Measurements from ENCODE around the gene PLLP.

PLLP gene

GRCh38 chr16:57263541-57264351 lies 20.7 kb downstream of the PLLP start:
- no peak for DNase-seq (ENCODE audit: low spot score)
- in situ Hi-C loops (cut with MboI; ENCODE audit: low pct_unique_long_range_greater_than_20kb, low sequenced_read_pairs, unreplicated experiment): no loop called here

GRCh38 chr16:57262841-57263540 lies 21.5 kb downstream of the PLLP start:
- TF ChIP-seq CTCF (IDR thresholded peaks at IDR 0.05; ENCODE audit: extremely low read depth, insufficient read depth, missing control alignments): no peak
- in situ Hi-C loops (cut with MboI; ENCODE audit: low pct_unique_long_range_greater_than_20kb, low sequenced_read_pairs, unreplicated experiment): no loop called here
- DNase-seq (ENCODE audit: low spot score): no peak

More at GRCh38 chr16:57263541-57264351, 20.7 kb downstream of the PLLP start:
- no peak for TF ChIP-seq CTCF (IDR thresholded peaks at IDR 0.05; ENCODE audit: extremely low read depth, insufficient read depth, missing control alignments)

- in situ Hi-C loops (cut with MboI; ENCODE audit: low pct_unique_long_range_greater_than_20kb, low sequenced_read_pairs, unreplicated experiment): no loop called here
- no peak for DNase-seq (ENCODE audit: low spot score)
- TF ChIP-seq CTCF (IDR thresholded peaks at IDR 0.05; ENCODE audit: extremely low read depth, insufficient read depth, missing control alignments): no peak
These were observed 22.7 kb downstream of the PLLP start for GRCh38 chr16:57261806-57262205.

DNA sequence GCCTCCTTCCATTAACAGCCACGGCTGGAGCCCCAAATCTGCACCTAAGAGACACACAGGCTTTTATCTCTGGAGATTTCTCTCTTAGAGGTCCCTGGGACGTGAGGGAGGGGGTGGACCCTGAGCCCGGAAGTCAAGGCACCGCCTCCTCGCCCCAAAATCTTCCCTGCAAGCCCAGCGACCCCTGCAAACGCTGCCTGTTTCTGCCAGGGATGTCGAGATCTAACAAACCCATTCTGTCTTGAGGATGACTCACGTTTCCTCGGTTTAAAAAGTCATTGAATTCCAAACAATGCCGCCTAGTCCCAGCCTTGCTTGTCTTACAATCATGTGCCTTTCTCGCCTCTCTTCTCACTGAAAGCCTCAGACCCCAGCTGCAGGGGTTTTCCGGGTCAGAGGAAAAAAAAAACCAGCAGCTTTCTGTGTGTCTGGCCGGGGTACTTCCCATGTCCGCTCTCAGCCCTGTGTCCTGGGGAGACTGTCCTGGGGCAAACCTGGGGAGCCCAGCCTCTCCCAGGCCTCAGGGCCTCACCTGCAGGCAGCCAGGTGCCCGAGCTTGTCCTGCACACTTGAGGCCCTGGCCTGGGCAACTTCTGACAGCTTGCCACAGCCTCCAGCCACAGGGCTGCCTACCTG lies 24.1 kb downstream of the PLLP start:
- in situ Hi-C loops (cut with MboI; ENCODE audit: low pct_unique_long_range_greater_than_20kb, low sequenced_read_pairs, unreplicated experiment): no loop called here
- peak; percentile 62 for DNase-seq (ENCODE audit: low spot score)
- no peak for TF ChIP-seq CTCF (IDR thresholded peaks at IDR 0.05; ENCODE audit: extremely low read depth, insufficient read depth, missing control alignments)

DNA sequence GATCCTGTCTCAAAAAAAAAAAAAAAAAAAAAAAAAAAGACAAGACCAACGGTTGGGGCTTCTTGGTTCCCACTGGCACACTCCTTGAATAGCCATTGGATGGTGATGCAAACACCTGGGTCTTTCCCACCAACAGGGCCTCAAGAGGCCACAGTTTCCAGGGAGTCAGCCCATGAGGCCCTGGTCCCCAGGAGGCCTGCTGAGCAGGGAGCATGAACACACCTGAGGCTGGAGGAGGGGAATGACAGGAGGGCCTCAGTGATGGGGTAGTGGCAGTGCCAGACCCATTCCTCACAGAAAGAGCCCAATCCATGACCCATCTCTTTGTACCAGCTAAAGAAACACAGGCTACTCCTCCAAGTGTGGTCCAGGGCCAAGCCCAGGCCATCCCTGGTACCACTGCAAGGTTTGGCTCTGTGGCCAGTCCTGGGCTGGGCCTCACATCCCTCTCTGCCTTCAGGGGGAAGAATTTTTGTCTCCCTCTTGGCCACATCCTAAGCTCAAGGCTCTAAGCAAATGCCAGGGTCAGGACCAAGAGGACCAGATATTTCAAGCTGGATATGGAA lies 25.5 kb downstream of the PLLP start:
- in situ Hi-C loops (cut with MboI; ENCODE audit: low pct_unique_long_range_greater_than_20kb, low sequenced_read_pairs, unreplicated experiment): no loop called here
- no peak for DNase-seq (ENCODE audit: low spot score)
- no peak for TF ChIP-seq CTCF (IDR thresholded peaks at IDR 0.05; ENCODE audit: extremely low read depth, insufficient read depth, missing control alignments)

- no peak for DNase-seq (ENCODE audit: low spot score)
- TF ChIP-seq CTCF (IDR thresholded peaks at IDR 0.05; ENCODE audit: extremely low read depth, insufficient read depth, missing control alignments): no peak
- in situ Hi-C loops (cut with MboI; ENCODE audit: low pct_unique_long_range_greater_than_20kb, low sequenced_read_pairs, unreplicated experiment): no loop called here
These were observed 26.1 kb downstream of the PLLP start for GRCh38 chr16:57258226-57258909.
